Middle frontal gyrus (tissue), 1 donor: Measurements from ENCODE around the gene SCEL.
"Not testable (repeated sequence)": the region's sequence is repeated elsewhere in the genome, so short reads cannot be mapped to it uniquely, and the experiment has no call there.

ENCODE experiments used
- DNase-seq: peaks from one replicate; pipeline ENCODE4 v3.0.0-alpha.2; 2015; ENCODE audit warnings: low spot score; ENCODE audit errors: extremely low spot score

The SCEL gene

GRCh38 chr13:77535448-77535847, at the start of gene SCEL:
TSS of gene SCEL (plus strand) at chr13:77535706. CDS start at chr13:77555876, 20,170 bp downstream.
- DNase-seq = no peak

- no peak for DNase-seq
Measured at GRCh38 chr13:77489566-77490337, 45.8 kb upstream of the SCEL start.

- DNase-seq = no peak
Measured at GRCh38 chr13:77492982-77493381, 42.5 kb upstream of the SCEL start.

GRCh38 chr13:77494226-77494625, 41.3 kb upstream of the SCEL start:
- no peak for DNase-seq

GRCh38 chr13:77497350-77497749, 38.2 kb upstream of the SCEL start:
- DNase-seq = no peak

GRCh38 chr13:77497835-77498234, 37.7 kb upstream of the SCEL start:
- no peak for DNase-seq

- DNase-seq = no peak
Measured at GRCh38 chr13:77502104-77502720, 33.3 kb upstream of the SCEL start.

GRCh38 chr13:77503398-77503797, 32.1 kb upstream of the SCEL start:
- DNase-seq = no peak

- no peak for DNase-seq
Measured at GRCh38 chr13:77506874-77507273, 28.6 kb upstream of the SCEL start.

GRCh38 chr13:77507931-77508776, 27.4 kb upstream of the SCEL start:
- no peak for DNase-seq

GRCh38 chr13:77508959-77509620, 26.4 kb upstream of the SCEL start:
- no peak for DNase-seq

- DNase-seq = no peak
Measured at GRCh38 chr13:77510156-77510555, 25.4 kb upstream of the SCEL start.

GRCh38 chr13:77511552-77511951, 24.0 kb upstream of the SCEL start:
- no peak for DNase-seq

GRCh38 chr13:77513719-77514335, 21.7 kb upstream of the SCEL start:
- DNase-seq = no peak

- no peak for DNase-seq
Measured at GRCh38 chr13:77514336-77514726, 21.2 kb upstream of the SCEL start.

- no peak for DNase-seq
Measured at GRCh38 chr13:77515785-77516184, 19.7 kb upstream of the SCEL start.

GRCh38 chr13:77516342-77516789, 19.1 kb upstream of the SCEL start:
- DNase-seq = no peak

GRCh38 chr13:77518266-77518665, 17.2 kb upstream of the SCEL start:
- DNase-seq = no peak

GRCh38 chr13:77519396-77519795, 16.1 kb upstream of the SCEL start:
- DNase-seq = not testable (repeated sequence)

GRCh38 chr13:77519808-77520207, 15.7 kb upstream of the SCEL start:
- DNase-seq = no peak

- DNase-seq = no peak
Measured at GRCh38 chr13:77521194-77521593, 14.3 kb upstream of the SCEL start.
